HG03460 (cell line): ENCODE measurements around the gene RGSL1.

Experiments
- ATAC-seq: cut with Tn5 transposase; IDR thresholded peaks from one replicate; pipeline ENCODE4 v1.9.1; 2021; ENCODE audit not compliant: unreplicated experiment

Gene RGSL1

GRCh38 chr1:182587666-182588499 is 137.9 kb downstream of the RGSL1 start:
- no peak for ATAC-seq

- ATAC-seq: peak; percentile 87
Measured at GRCh38 chr1:182588500-182589396, 138.8 kb downstream of the RGSL1 start, which contains the start of gene RNASEL. Gene RNASEL, minus strand, starts transcription at chr1:182589256. Its CDS starts 2,450 bp downstream, at chr1:182586806.

GRCh38 chr1:182589520-182589919 is 139.6 kb downstream of the RGSL1 start:
- ATAC-seq: no peak

- ATAC-seq: no peak
Measured at GRCh38 chr1:182589931-182590330, 140.0 kb downstream of the RGSL1 start.

GRCh38 chr1:182595641-182596240 is 145.8 kb downstream of the RGSL1 start:
- ATAC-seq: no peak

- ATAC-seq: no peak
Measured at GRCh38 chr1:182596934-182597333, 147.0 kb downstream of the RGSL1 start.

GRCh38 chr1:182598296-182598695 is 148.3 kb downstream of the RGSL1 start:
- no peak for ATAC-seq

- ATAC-seq: no peak
Measured at GRCh38 chr1:182599339-182599738, 149.4 kb downstream of the RGSL1 start.

- ATAC-seq: no peak
Measured at GRCh38 chr1:182600036-182600713, 150.2 kb downstream of the RGSL1 start.

- ATAC-seq: no peak
Measured at GRCh38 chr1:182600745-182601415, 150.9 kb downstream of the RGSL1 start.

- no peak for ATAC-seq
Measured at GRCh38 chr1:182601416-182601786, 151.5 kb downstream of the RGSL1 start.

- ATAC-seq: no peak
Measured at GRCh38 chr1:182601913-182602312, 152.0 kb downstream of the RGSL1 start.

GRCh38 chr1:182602935-182603645 is 153.1 kb downstream of the RGSL1 start:
- ATAC-seq: no peak

- no peak for ATAC-seq
Measured at GRCh38 chr1:182603646-182604174, 153.8 kb downstream of the RGSL1 start.

- ATAC-seq: peak; percentile 93
Measured at GRCh38 chr1:182604175-182605164, 154.5 kb downstream of the RGSL1 start, which contains the start of gene RGS16. Gene RGS16, minus strand, starts transcription at chr1:182604389. Its CDS starts 130 bp downstream, at chr1:182604259.

- ATAC-seq: no peak
Measured at GRCh38 chr1:182607566-182607965, 157.6 kb downstream of the RGSL1 start.

- ATAC-seq: no peak
Measured at GRCh38 chr1:182608236-182608635, 158.3 kb downstream of the RGSL1 start.
